Activated B cell treated with CpG ODN at 0.5 μM for 24 hours (primary cell): ENCODE results near the gene BSG. TPM values are rescaled to one million over a fixed set of nuclear protein-coding genes. Genes with fewer than 3 reads are reported as not detected.

Experiments used
- ATAC-seq: fragments of 200-7000 bp; cut with Tn5 transposase; one replicate; pipeline ENCODE4 v1.10.0; 2021; ENCODE audit warnings: low read depth, mild to moderate bottlenecking, moderate library complexity
- CTCF ChIA-PET: fragments of 350-600 bp; sonication (Branson Sonifier 250); formaldehyde crosslinking; loops from one replicate; lab custom pipeline; 2021; ENCODE audit warnings: antibody characterized with exemption; lab: Charles Lee
- POLR2A ChIA-PET: fragments of 350-600 bp; sonication (Branson Sonifier 250); formaldehyde crosslinking; loops from one replicate; lab custom pipeline; 2021; ENCODE audit warnings: antibody characterized with exemption; lab: Charles Lee
- DNase-seq: peaks from one replicate; pipeline ENCODE4 v3.0.0; 2022
- H3K27ac Mint-ChIP-seq: one replicate; pipeline ENCODE4 v1.8.0; 2020; ENCODE audit warnings: mixed read lengths
- H3K27me3 Mint-ChIP-seq: one replicate; pipeline ENCODE4 v1.8.0; 2021; ENCODE audit warnings: mixed read lengths
- H3K36me3 Mint-ChIP-seq: one replicate; pipeline ENCODE4 v1.8.0; 2021; ENCODE audit warnings: low read depth, mixed read lengths
- H3K4me1 Mint-ChIP-seq: one replicate; pipeline ENCODE4 v1.8.0; 2021; ENCODE audit warnings: mixed read lengths
- H3K4me3 Mint-ChIP-seq: one replicate; pipeline ENCODE4 v1.8.0; 2020; ENCODE audit warnings: mild to moderate bottlenecking, mixed read lengths
- H3K9me3 Mint-ChIP-seq: one replicate; pipeline ENCODE4 v1.8.0; 2020; ENCODE audit warnings: mixed read lengths
- CTCF ChIP-seq: fragments of 200-600 bp; IDR thresholded peaks from one replicate; pipeline ENCODE4 v1.8.0; 2022; ENCODE audit warnings: antibody characterized with exemption, mild to moderate bottlenecking
- intact Hi-C: fragments of 100-400 bp; cut with micrococcal nuclease; formaldehyde crosslinking; loops from one replicate; pipeline ENCODE4 v1.15.1; 2024
- total RNA-seq: library from RNA; stranded (reverse); gene quantifications from 2 replicates; pipeline ENCODE4 v1.2.3, GENCODE V29; 2022

The BSG gene
- total RNA-seq, 1 donor from 2014 or later: 150 TPM

- ChIA-PET POLR2A (interaction anchor here (0.6 kb wide), 1 partner anchor 64 kb away, joined by 6 read pairs; no protein-coding TSS in a partner anchor), CTCF (no interaction called here)
- peaks cover 29% of the 10 kb centered on the region for H3K4me1 Mint-ChIP-seq
- intact Hi-C loops: no loop called here
- H3K9me3 Mint-ChIP-seq: no peaks in the 10 kb centered on the region
- no peak for ATAC-seq
- TF ChIP-seq CTCF: no peak
- H3K4me3 Mint-ChIP-seq: peak overlapping the region; percentile 11
- DNase-seq: no peak
- H3K36me3 Mint-ChIP-seq: peaks cover 4% of the 10 kb centered on the region
- H3K27me3 Mint-ChIP-seq: no peaks in the 10 kb centered on the region
- no peak overlapping the region for H3K27ac Mint-ChIP-seq
Measured at GRCh38 chr19:570251-570686, 2.1 kb upstream of the BSG start.

- DNase-seq: peak; percentile 47
- intact Hi-C loops: loop anchor here (1.0 kb wide), 1 partner anchor 40 kb away; the partner anchor contains the start of gene CDC34
- Mint-ChIP-seq H3K27me3 (no peaks in the 10 kb centered on the region), H3K4me3 (peak overlapping the region; percentile 97), H3K27ac (peak overlapping the region; percentile 99), H3K36me3 (peaks cover 4% of the 10 kb centered on the region), H3K4me1 (peaks cover 31% of the 10 kb centered on the region), H3K9me3 (no peaks in the 10 kb centered on the region)
- ChIA-PET CTCF (interaction anchor here (1.3 kb wide), 1 partner anchor 65 kb away, joined by 3 read pairs; no protein-coding TSS in a partner anchor), POLR2A (interaction anchor here (1.7 to 2.0 kb wide), 2 partner anchors 39 to 92 kb away, joined by 5 read pairs; partner anchors contain the start of genes CDC34 and RNF126)
- ATAC-seq: peak; percentile 9
- no peak for TF ChIP-seq CTCF
Measured at GRCh38 chr19:570937-571565, 1.3 kb upstream of the BSG start.

- Mint-ChIP-seq H3K27me3 (no peaks in the 10 kb centered on the region), H3K36me3 (peaks cover 4% of the 10 kb centered on the region), H3K4me1 (peaks cover 33% of the 10 kb centered on the region), H3K27ac (peak overlapping the region; percentile 99), H3K4me3 (peak overlapping the region; percentile 97), H3K9me3 (no peaks in the 10 kb centered on the region)
- TF ChIP-seq CTCF: no peak
- ChIA-PET CTCF (interaction anchor here (1.3 kb wide), 1 partner anchor 65 kb away, joined by 3 read pairs; no protein-coding TSS in a partner anchor), POLR2A (interaction anchor here (1.3 to 2.0 kb wide), 3 partner anchors 40 to 92 kb away, joined by 3 to 5 read pairs (median 5); partner anchors contain the start of genes CDC34 and RNF126)
- DNase-seq (no peak), ATAC-seq (peak; percentile 11)
- intact Hi-C loops: loop anchor here (1.0 kb wide), 1 partner anchor 40 kb away; the partner anchor contains the start of gene CDC34
Measured at GRCh38 chr19:571566-571974, 826 bp upstream of the BSG start.

GRCh38 chr19:572743-573518 is 535 bp downstream of the BSG start:
- H3K4me1 Mint-ChIP-seq: peaks cover 36% of the 10 kb centered on the region
- no peaks in the 10 kb centered on the region for H3K9me3 Mint-ChIP-seq
- TF ChIP-seq CTCF: no peak
- ATAC-seq (no peak), DNase-seq (no peak)
- ChIA-PET CTCF (no interaction called here), POLR2A (interaction anchor here (0.6 to 2.0 kb wide), 7 partner anchors 13 to 90 kb away, joined by 3 to 5 read pairs (median 3); partner anchors contain the start of genes CDC34 and RNF126)
- H3K4me3 Mint-ChIP-seq: peak overlapping the region; percentile 90
- intact Hi-C loops: loop anchor here (1.0 to 2.0 kb wide), 6 partner anchors 60 to 834 kb away; partner anchors contain the start of genes DAZAP1, POLRMT, PTBP1 and RNF126
- peaks cover 6% of the 10 kb centered on the region for H3K36me3 Mint-ChIP-seq
- H3K27ac Mint-ChIP-seq: no peak overlapping the region
- H3K27me3 Mint-ChIP-seq: no peaks in the 10 kb centered on the region
